H1 (cell line): ENCODE results near the gene ERVFRD-1. TPM values are rescaled to one million over a fixed set of nuclear protein-coding genes. Genes with fewer than 3 reads are reported as not detected.
"Not testable (repeated sequence)": the region's sequence is repeated elsewhere in the genome, so short reads cannot be mapped to it uniquely, and the experiment has no call there.

Experiments used
- CTCF ChIA-PET: fragments of 300-600 bp; sonication (Branson Sonifier 250); formaldehyde crosslinking; loops from one replicate; lab custom pipeline; 2021; ENCODE audit not compliant: partially characterized antibody; lab: Charles Lee
- POLR2A ChIA-PET: fragments of 300-600 bp; sonication (Branson Sonifier 250); formaldehyde crosslinking; loops from one replicate; lab custom pipeline; 2021; ENCODE audit warnings: inconsistent platforms; ENCODE audit not compliant: partially characterized antibody; lab: Charles Lee
- DNase-seq, 2 experiments: peaks; one replicate each; pipeline versions ENCODE4 v3.0.0 to v3.0.0-alpha.2; 2010 to 2022; ENCODE audit warnings: low spot score in 2 of 2, low read depth in 1 of 2, mixed read lengths in 1 of 2
- FAIRE-seq: peaks from 2 replicates; lab custom pipeline; 2011; peaks lifted over from hg19 to GRCh38; lab: Jason Lieb, UNC
- H2AFZ ChIP-seq: 2 replicates; pipeline ENCODE4 v1.8.1; 2012; ENCODE audit warnings: low read length, inconsistent platforms
- H2AK5ac ChIP-seq: 2 replicates; pipeline ENCODE4 v1.6.1; 2013; ENCODE audit warnings: low read depth, low read length
- H2BK120ac ChIP-seq: replicated peaks from 2 replicates; pipeline ENCODE3; 2013; ENCODE audit warnings: low read depth, low read length, inconsistent platforms
- H2BK12ac ChIP-seq: 2 replicates; pipeline ENCODE4 v1.6.1; 2013; ENCODE audit warnings: low read depth, low read length
- H2BK15ac ChIP-seq: 2 replicates; pipeline ENCODE4 v1.6.1; 2013; ENCODE audit warnings: low read length
- H2BK20ac ChIP-seq: 2 replicates; pipeline ENCODE4 v1.6.1; 2013; ENCODE audit warnings: low read length
- H2BK5ac ChIP-seq: 2 replicates; pipeline ENCODE4 v1.6.1; 2013; ENCODE audit warnings: low read depth, low read length
- H3K14ac ChIP-seq: 2 replicates; pipeline ENCODE4 v1.6.1; 2013; ENCODE audit warnings: inconsistent platforms; ENCODE audit not compliant: insufficient read length
- H3K18ac ChIP-seq: 2 replicates; pipeline ENCODE4 v1.6.1; 2013; ENCODE audit warnings: low read length; ENCODE audit errors: extremely low read depth
- H3K23ac ChIP-seq: 2 replicates; pipeline ENCODE4 v1.6.1; 2013; ENCODE audit warnings: inconsistent platforms; ENCODE audit not compliant: insufficient read length
- H3K23me2 ChIP-seq: 2 replicates; pipeline ENCODE4 v1.6.1; 2013; ENCODE audit warnings: low read depth, low read length
- H3K27ac ChIP-seq: 2 replicates; pipeline ENCODE4 v1.6.1; 2011; ENCODE audit warnings: low read depth, low read length, inconsistent platforms
- H3K27me3 ChIP-seq, 4 experiments: replicated peaks in 1 of 4; 1 replicate in 1 of 4; 2 replicates in 3 of 4; pipeline versions ENCODE4 v1.6.1 to v1.8.1; 2011 to 2013; ENCODE audit warnings: low read length in 3 of 4, mild to moderate bottlenecking in 3 of 4, inconsistent platforms in 2 of 4, mixed read lengths in 2 of 4, moderate library complexity in 1 of 4; ENCODE audit not compliant: control insufficient read depth in 3 of 4, insufficient read depth in 3 of 4; ENCODE audit errors: extremely low read depth in 1 of 4
- H3K36me3 ChIP-seq, 4 experiments: 2 replicates each; pipeline versions ENCODE4 v1.6.1 to v1.8.1; 2011 to 2013; ENCODE audit warnings: mild to moderate bottlenecking in 4 of 4, low read length in 3 of 4, moderate library complexity in 2 of 4, control low read depth in 1 of 4, inconsistent platforms in 1 of 4; ENCODE audit not compliant: insufficient read depth in 4 of 4, control insufficient read depth in 2 of 4
- H3K4ac ChIP-seq: replicated peaks from 2 replicates; pipeline ENCODE3; 2013; ENCODE audit warnings: low read length, low read depth, mixed read lengths, inconsistent platforms; ENCODE audit not compliant: insufficient read length
- H3K4me1 ChIP-seq, 4 experiments: replicated peaks in 1 of 4; 1 replicate in 1 of 4; 2 replicates in 3 of 4; pipeline versions ENCODE4 v1.6.1 to v1.8.1; 2011 to 2013; ENCODE audit warnings: low read length in 3 of 4, inconsistent platforms in 2 of 4, mixed read lengths in 1 of 4; ENCODE audit not compliant: insufficient read depth in 4 of 4, control insufficient read depth in 3 of 4
- H3K4me2 ChIP-seq, 2 experiments: 2 replicates each; pipeline versions ENCODE4 v1.6.1 to v1.8.1; 2011 to 2013; ENCODE audit warnings: low read depth in 2 of 2, low read length in 2 of 2, control low read depth in 1 of 2, inconsistent platforms in 1 of 2, mild to moderate bottlenecking in 1 of 2; ENCODE audit not compliant: insufficient read depth in 1 of 2
- H3K4me3 ChIP-seq, 4 experiments: fragments of 200-600, 300-600 bp in 1 of 4; sonication (generic), shearing (Covaris generic), sonication (Bioruptor Twin) in 1 of 4; 2 replicates each; pipeline versions ENCODE4 v1.5.1 to v1.8.1; 2011 to 2016; ENCODE audit warnings: low read length in 4 of 4, low read depth in 3 of 4, control low read depth in 2 of 4, inconsistent platforms in 2 of 4, mild to moderate bottlenecking in 2 of 4, mixed read lengths in 1 of 4, moderate library complexity in 1 of 4; ENCODE audit not compliant: insufficient read depth in 2 of 4; ENCODE audit errors: extremely low read depth in 1 of 4
- H3K56ac ChIP-seq: replicated peaks from 2 replicates; pipeline ENCODE3; 2013; ENCODE audit warnings: low read depth, mild to moderate bottlenecking, mixed read lengths, low read length, inconsistent platforms; ENCODE audit not compliant: insufficient read length
- H3K79me1 ChIP-seq: 2 replicates; pipeline ENCODE4 v1.6.1; 2013; ENCODE audit warnings: low read depth, low read length, control low read depth
- H3K79me2 ChIP-seq, 2 experiments: 2 replicates each; pipeline versions ENCODE4 v1.6.1 to v1.8.1; 2012 to 2013; ENCODE audit warnings: low read length in 2 of 2, mild to moderate bottlenecking in 2 of 2, inconsistent platforms in 1 of 2; ENCODE audit not compliant: insufficient read depth in 2 of 2, control insufficient read depth in 1 of 2
- H3K9ac ChIP-seq, 4 experiments: replicated peaks in 1 of 4; 1 replicate in 1 of 4; 2 replicates in 3 of 4; pipeline versions ENCODE4 v1.6.1 to v1.8.1; 2011 to 2013; ENCODE audit warnings: low read depth in 3 of 4, low read length in 3 of 4, control low read depth in 2 of 4, mild to moderate bottlenecking in 2 of 4, moderate library complexity in 2 of 4, inconsistent platforms in 1 of 4; ENCODE audit errors: extremely low read depth in 1 of 4
- H3K9me3 ChIP-seq, 2 experiments: 2 replicates each; pipeline versions ENCODE4 v1.6.1 to v1.8.1; 2012 to 2013; ENCODE audit warnings: mild to moderate bottlenecking in 2 of 2, moderate library complexity in 2 of 2, control low read depth in 1 of 2, inconsistent platforms in 1 of 2, low read depth in 1 of 2, low read length in 1 of 2, mixed read lengths in 1 of 2; ENCODE audit not compliant: insufficient read depth in 2 of 2
- H4K20me1 ChIP-seq, 2 experiments: replicated peaks in 1 of 2; 2 replicates each; pipeline versions ENCODE3 to v1.8.1; 2011 to 2013; ENCODE audit warnings: inconsistent platforms in 2 of 2, low read length in 2 of 2, mild to moderate bottlenecking in 1 of 2; ENCODE audit not compliant: insufficient read depth in 2 of 2, control insufficient read depth in 1 of 2
- H4K5ac ChIP-seq: 2 replicates; pipeline ENCODE4 v1.6.1; 2013; ENCODE audit warnings: low read length, low read depth, mixed read lengths, inconsistent platforms; ENCODE audit not compliant: insufficient read length
- H4K8ac ChIP-seq: 2 replicates; pipeline ENCODE4 v1.8.0; 2013; ENCODE audit warnings: mild to moderate bottlenecking, moderate library complexity, low read length, inconsistent platforms; ENCODE audit not compliant: insufficient read depth; ENCODE audit errors: extremely low read depth
- H4K91ac ChIP-seq: replicated peaks from 2 replicates; pipeline ENCODE3; 2013; ENCODE audit warnings: low read length, mixed read lengths, inconsistent platforms; ENCODE audit not compliant: insufficient read length
- WGBS, 2 experiments: shearing (Covaris generic) in 1 of 2; methylation state at CpG; one replicate each; pipeline versions ENCODE4 v1.1.6 to v1.1.7; 2013 to 2015; ENCODE audit warnings: low lambda C conversion rate in 2 of 2, mixed read lengths in 2 of 2, inconsistent platforms in 1 of 2, low coverage in 1 of 2, missing lambda C conversion rate in 1 of 2; ENCODE audit not compliant: insufficient replicate concordance in 2 of 2, insufficient coverage in 1 of 2, insufficient read length in 1 of 2; ENCODE audit errors: extremely low coverage in 1 of 2, missing lambda C conversion rate in 1 of 2; 5-methylcytosine and 5-hydroxymethylcytosine counted together
- polyA plus RNA-seq, 7 experiments: library from polyadenylated mRNA; depleted of rRNA in 3 of 7; stranded (reverse) in 5 of 7; unstranded in 2 of 7; fragments of >200 nt in 5 of 7; fragments of 200-250 nt in 2 of 7; gene quantifications; 1 replicate in 5 of 7; 2 replicates in 1 of 7; 4 replicates in 1 of 7; pipeline versions ENCODE4 v1.2.1 to v1.2.3, GENCODE V29; 2011 to 2013; ENCODE audit warnings: missing spikeins in 2 of 7, mixed read lengths in 2 of 7
- total RNA-seq: library from RNA; stranded (reverse); fragmentation: NEBNext Ultra II Directional; extraction: Animal tissue kit (Norgen Biotek cat#: 25700); gene quantifications from 2 replicates; pipeline ENCODE4 v1.2.1, GENCODE V29; 2021

Gene ERVFRD-1
- total and polyA plus RNA-seq, 2 of the 8 experiments (the other 6 are each of a cell fraction or from before 2014, with no cell fraction given): not detected

DNA sequence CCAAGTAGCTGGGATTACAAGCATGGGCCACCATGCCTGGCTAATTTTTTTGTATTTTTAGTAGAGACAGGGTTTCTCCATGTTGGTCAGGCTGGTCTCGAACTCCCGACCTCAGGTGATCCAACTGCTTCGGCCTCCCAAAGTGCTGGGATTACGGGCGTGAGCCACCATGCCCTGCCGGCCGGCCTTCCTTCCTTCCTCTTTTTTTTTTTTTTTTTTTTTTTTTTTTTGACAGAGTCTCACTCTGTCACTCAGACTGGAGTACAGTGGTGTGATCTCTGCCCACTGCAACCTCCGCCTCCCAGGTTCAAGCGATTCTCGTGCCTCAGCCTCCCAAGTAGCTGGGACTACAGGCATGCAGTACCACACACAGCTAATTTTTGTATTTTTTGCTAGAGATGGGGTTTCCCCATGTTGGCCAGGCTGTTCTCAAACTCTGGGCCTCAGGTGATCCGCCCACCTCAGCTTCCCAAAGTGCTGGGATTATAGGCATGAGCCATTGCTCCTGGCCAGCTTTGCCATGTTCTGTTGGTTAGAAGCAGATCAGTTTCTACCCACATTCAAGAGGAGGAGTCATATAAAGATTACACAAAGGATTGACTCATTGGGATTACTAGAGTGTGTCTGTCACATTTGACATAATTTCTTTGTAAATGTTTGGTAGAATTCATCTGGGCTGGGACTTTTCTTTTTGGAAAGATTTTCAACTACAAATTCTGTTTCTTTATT, 4.4 kb upstream of the ERVFRD-1 start:
- H4K91ac ChIP-seq, H3K36me3 ChIP-seq, H2BK15ac ChIP-seq, H2BK12ac ChIP-seq, H3K27me3 ChIP-seq, H3K4ac ChIP-seq, H3K14ac ChIP-seq, H3K4me1 ChIP-seq, H2BK5ac ChIP-seq, H3K4me2 ChIP-seq, H3K23ac ChIP-seq, H2AK5ac ChIP-seq, POLR2A ChIA-PET, H4K5ac ChIP-seq, H3K18ac ChIP-seq, H3K56ac ChIP-seq, H4K20me1 ChIP-seq, H3K23me2 ChIP-seq, H3K27ac ChIP-seq, H3K9me3 ChIP-seq, H2BK20ac ChIP-seq, H3K4me3 ChIP-seq, H4K8ac ChIP-seq, H2BK120ac ChIP-seq, H3K79me1 ChIP-seq, H2AFZ ChIP-seq, FAIRE-seq, H3K9ac ChIP-seq: not testable (repeated sequence)
- CTCF ChIA-PET: interaction anchor here (2.5 kb wide), 1 partner anchor 8 kb away, joined by 7 read pairs; no protein-coding TSS in a partner anchor
- peaks cover 0 to 52% of the 10 kb centered on the region in 2 experiments; a peak in 2 of 4 replicates for H3K79me2 ChIP-seq
- peak in 1 of 2 experiments; percentile 41 for DNase-seq
- 97% methylated on average over 5 of the region's 11 CpGs; no CpG with 5 or more reads in 1 of the 2 experiments for WGBS, 2 experiments
